Skin of body (tissue), 2 donors: ENCODE data around the gene PDE1A. TPM values are rescaled to one million over a fixed set of nuclear protein-coding genes. Genes with fewer than 3 reads are reported as not detected.

Experiments
- DNase-seq: peaks from one replicate; lab custom pipeline; 2025; lab: John Stamatoyannopoulos, UW
- total RNA-seq: library from RNA; depleted of rRNA; stranded (reverse); fragments of >200 nt; gene quantifications from one replicate; pipeline ENCODE4 v1.2.3, GENCODE V29; 2014

PDE1A gene
- total RNA-seq, 1 donor from 2014 or later: 2.6 TPM

DNA sequence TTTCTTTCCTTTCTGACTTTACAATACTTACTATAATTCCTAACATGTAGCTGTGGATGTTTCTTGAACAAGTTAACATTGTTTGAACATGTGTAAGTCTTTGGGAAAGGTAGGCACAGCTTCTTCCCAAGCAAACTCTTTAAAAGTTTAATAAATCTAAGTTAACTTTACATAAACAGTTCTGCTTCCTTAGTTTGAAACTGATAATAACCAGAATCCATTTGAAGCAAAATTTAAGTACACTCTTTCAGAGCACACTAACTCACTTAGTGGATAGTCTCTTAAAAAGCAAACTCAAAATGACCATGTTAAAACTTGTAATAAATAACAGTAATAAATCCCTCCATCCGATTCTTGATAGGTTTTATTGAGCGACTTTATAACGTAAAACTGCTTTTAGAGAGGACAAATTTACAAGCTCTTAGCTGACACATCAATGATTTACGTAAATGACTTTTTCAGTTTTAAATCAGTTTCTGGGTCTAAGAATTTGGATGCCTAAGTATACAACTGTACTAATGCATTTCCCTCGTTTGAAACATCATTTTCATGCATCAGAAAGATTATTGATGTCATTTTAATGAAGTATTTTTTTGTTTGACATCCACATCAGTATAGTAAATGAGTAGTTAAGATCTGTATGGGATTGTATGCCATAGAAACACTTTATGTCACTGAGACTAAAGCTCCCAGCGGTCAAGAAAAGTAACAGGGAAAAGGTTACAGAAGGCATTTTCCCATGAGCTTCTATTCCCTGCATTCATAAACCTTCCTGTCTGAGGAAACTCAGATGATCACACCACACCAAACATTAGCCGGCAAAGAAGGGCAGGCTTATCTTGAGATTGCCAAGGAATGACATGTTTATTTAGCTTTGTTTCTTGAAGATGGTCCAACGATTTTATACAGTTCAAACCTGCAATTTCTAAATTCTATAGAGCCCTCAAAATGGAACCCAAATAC lies 67.5 kb downstream of the PDE1A start:
- DNase-seq: no peak

- DNase-seq: no peak
These were observed 68.2 kb downstream of the PDE1A start for GRCh38 chr2:182358601-182359000.

GRCh38 chr2:182355815-182356214 lies 71.0 kb downstream of the PDE1A start:
- no peak for DNase-seq

- no peak for DNase-seq
These were observed 75.4 kb downstream of the PDE1A start for GRCh38 chr2:182351427-182351826.

DNA sequence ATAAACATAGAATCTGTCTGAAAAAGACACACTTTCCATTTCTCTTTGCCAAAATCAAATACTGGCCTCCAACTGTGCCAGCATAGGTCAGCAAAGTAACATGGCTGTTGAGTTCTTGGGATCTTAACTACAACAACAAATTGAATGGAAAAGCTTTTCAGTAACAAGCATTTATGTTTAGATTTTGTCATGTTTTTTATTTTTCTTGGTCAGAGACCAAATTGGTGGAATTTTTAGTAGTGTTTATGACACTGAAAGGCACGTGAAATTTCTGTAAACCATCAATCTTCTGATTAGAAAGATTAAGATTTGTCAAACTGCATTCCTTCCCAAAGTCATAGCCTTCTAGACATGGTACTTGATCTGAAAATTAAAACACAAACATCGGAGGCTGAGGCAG lies 77.6 kb downstream of the PDE1A start:
- DNase-seq: no peak

DNA sequence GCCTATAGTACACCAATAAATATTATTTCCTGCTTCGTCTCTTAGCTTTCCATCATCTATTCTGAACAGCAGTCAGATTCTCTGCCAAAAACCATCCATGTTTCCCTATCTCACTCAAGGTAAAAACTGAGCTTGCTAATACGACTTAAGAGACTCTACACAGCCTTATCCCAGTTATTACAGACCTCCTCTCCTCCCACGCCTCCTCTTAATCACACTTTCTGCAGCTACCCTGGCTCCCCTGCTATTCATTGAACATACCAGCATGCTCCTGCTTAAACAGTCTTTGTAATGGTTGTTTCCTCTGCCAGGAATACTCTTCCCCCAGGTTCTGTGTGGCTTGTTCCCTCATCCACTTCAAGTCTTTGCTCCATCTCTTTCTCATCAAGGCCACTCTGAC lies 81.5 kb downstream of the PDE1A start:
- no peak for DNase-seq

- DNase-seq: no peak
These were observed 96.2 kb downstream of the PDE1A start for GRCh38 chr2:182330451-182331305.

- DNase-seq: no peak
These were observed 102.2 kb downstream of the PDE1A start for GRCh38 chr2:182324665-182325064.

- no peak for DNase-seq
These were observed 105.7 kb downstream of the PDE1A start for GRCh38 chr2:182321096-182321495.

- no peak for DNase-seq
These were observed 107.0 kb downstream of the PDE1A start for GRCh38 chr2:182319556-182320505.

GRCh38 chr2:182318466-182319220 lies 108.2 kb downstream of the PDE1A start:
- no peak for DNase-seq

GRCh38 chr2:182316950-182317349 lies 109.9 kb downstream of the PDE1A start:
- peak; percentile 42 for DNase-seq

GRCh38 chr2:182302972-182303371 lies 123.9 kb downstream of the PDE1A start:
- DNase-seq: no peak

- DNase-seq: no peak
These were observed 124.7 kb downstream of the PDE1A start for GRCh38 chr2:182302174-182302573.

DNA sequence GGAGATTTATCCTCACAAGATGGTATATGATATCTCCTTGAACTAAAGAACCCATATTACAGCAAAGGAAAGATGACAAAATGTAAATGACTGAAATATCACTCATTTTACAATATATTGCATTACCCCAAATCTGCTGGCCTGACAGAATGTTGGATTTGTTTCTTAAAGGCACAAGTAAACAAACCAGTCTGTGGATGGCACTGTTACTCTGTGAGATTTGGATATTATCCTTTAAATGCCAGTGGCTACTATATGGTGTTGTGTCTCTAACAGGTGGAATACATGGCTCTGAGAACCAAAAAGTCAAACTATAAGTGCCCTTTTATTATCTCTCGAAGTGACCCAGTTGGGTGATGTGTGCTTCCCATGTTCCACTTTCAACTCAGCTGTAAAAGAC lies 125.7 kb downstream of the PDE1A start:
- no peak for DNase-seq

DNA sequence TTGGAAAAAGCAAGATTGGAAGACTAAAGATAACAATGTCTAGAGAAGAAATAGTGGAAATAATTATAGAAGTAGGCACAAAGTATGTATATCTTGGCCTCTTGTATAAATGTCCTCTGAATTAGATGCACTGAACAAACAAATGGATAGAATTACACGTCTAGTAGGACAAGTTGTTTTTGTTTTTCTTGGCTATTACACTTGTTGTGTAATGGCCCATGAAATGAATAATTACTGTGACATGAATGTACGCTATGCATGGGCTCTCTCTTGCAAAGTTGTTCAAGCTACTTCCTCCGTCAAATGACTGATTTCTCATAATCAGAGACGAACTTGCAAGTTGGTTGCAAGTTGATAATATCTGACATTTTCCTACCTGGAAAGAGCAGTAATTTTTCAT lies 126.2 kb downstream of the PDE1A start:
- DNase-seq: no peak

DNA sequence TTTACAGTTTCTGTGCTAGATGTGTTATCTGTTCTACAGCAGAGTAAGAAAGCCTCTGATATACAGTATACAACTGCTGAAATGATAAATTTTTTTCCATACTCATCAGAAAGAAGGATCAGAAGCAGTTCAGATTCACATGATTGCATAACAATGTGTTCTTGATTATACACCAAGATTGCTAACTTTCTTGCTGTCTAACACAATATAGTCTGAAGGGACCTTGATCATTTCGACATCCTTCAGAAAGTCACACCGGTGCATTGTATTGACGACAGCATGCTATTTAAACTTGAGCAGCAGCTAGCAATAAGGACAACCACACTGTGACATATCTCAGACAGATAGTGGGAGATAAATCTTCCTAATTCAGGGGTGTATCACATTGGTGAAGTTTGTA lies 127.2 kb downstream of the PDE1A start:
- no peak for DNase-seq

DNA sequence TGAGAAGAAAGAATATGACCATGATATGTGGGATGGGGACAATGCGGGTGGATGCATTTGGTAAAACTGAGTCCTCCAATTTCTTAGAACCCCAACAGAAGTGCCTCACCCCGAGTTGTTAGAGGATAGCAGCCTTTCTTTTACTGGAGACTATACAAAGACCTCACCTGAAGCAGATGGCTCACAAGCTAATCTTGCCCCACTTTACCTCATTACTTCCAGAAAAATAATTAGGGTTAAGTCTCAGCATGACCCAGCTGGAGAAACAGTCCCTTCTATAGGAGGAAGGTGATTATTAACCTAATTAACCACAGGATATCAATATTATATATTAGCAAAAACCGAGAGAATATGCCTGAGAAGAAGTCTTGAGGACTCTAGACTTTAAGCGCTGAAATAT lies 128.4 kb downstream of the PDE1A start:
- DNase-seq: no peak

- DNase-seq: no peak
These were observed 135.5 kb downstream of the PDE1A start for GRCh38 chr2:182291296-182291695.

DNA sequence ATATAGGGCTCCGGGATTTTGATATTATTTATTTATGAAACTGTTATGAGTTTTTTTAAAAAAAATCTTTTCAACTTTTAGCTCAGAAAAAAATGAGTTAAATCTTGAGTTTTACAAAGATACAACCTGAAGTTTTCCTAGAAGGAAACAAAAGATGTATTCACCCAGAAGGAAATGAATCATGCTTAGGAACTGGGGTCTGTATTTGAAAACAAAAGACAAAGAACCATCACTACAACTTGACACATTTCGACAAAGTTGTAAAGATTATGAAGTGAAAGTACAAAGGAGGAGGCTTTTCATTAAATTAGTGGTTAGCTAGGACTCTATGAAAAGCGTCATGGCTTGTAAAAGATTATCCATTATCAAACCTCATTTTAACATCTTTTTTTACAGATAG lies 143.3 kb downstream of the PDE1A start:
- DNase-seq: no peak
